Measurements from ENCODE around the gene UBAP2L. TPM values are rescaled to one million over a fixed set of nuclear protein-coding genes. Genes with fewer than 3 reads are reported as not detected.

Gene UBAP2L
- total and polyA plus RNA-seq, 9 of the 15 experiments (the other 6 are each of a cell fraction or from before 2014, with no cell fraction given): 75.0 to 245 (median 119) TPM

DNA sequence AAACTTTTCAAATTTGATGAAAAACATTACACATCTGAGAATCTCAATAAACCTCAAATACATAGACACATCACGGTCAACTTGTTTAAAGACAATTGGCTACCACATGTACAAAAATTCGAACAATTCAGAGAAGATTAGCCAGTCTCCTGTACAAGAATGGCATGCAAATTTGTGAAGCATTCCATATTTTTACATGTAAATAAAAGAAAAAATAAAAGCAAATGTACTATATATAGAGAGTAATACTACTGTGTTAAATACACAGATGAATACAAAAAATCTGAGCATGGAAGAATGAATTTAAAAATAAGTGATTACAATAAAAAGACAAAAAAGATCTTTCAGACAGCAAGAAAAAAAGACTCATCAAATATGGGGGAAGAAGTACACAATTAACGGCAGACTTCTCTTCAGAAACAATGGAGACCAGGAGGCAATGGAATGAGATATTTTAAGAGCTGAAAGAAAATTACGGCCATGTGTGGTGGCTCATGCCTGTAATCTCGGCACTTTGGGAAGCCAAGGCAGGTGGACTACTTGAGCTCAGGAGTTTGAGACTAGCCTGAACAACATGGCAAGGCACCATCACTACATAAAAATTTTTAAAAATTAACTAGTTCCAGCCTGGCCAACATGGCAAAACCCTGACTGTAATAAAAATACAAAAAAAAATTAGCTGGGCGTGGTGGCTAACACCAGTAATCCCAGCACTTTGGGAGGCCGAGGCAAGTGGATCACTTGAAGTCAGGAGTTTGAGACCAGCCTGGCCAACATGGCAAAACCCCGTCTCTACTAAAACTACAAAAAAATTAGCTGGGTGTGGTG, 74.9 kb downstream of the UBAP2L start (continued):
- TF ChIP-seq ZBTB26 (CRISPR knock-in tag; IDR thresholded peaks at IDR 0.05) (no peak), ZNF41 (CRISPR knock-in tag; conservative IDR thresholded peaks at IDR 0.05) (no peak), ZNF316 (IDR thresholded peaks at IDR 0.05) (peak; percentile 59), ZNF644 (tag; IDR thresholded peaks at IDR 0.05; ENCODE audit: low read depth) (no peak), SLC30A9 (CRISPR knock-in tag; IDR thresholded peaks at IDR 0.05) (no peak), POLR2G (IDR thresholded peaks at IDR 0.05; ENCODE audit: low read depth, low read length) (no peak), ZNF76 (CRISPR knock-in tag; IDR thresholded peaks at IDR 0.05; ENCODE audit: borderline replicate concordance) (no peak), ELF4 (CRISPR knock-in tag; IDR thresholded peaks at IDR 0.05) (no peak), HMG20A (CRISPR knock-in tag; conservative IDR thresholded peaks at IDR 0.05) (no peak), CBX1 (IDR thresholded peaks at IDR 0.05; ENCODE audit: low read depth) (peak; percentile 88; the same call in 1 of the 2 replicates), CREB1 (IDR thresholded peaks at IDR 0.05) (no peak), CREB1 (CRISPR knock-in tag; IDR thresholded peaks at IDR 0.05) (no peak), MAZ (CRISPR knock-in tag; conservative IDR thresholded peaks at IDR 0.05 in 1 of 2, IDR thresholded peaks at IDR 0.05 in 1 of 2) (peak in 1 of 2 experiments; percentile 36; a peak in 1 of 4 replicates), ZKSCAN1 (IDR thresholded peaks at IDR 0.05; ENCODE audit: low read depth, low read length) (no peak), ZBTB40 (IDR thresholded peaks at IDR 0.05) (no peak), ZBTB40 (CRISPR knock-in tag; IDR thresholded peaks at IDR 0.05) (no peak), BACH1 (tag; IDR thresholded peaks at IDR 0.05) (no peak), ZC3H8 (IDR thresholded peaks at IDR 0.05) (no peak), IFI16 (CRISPR knock-in tag; IDR thresholded peaks at IDR 0.05) (no peak), CHD2 (IDR thresholded peaks at IDR 0.05; ENCODE audit: low read depth, low read length) (no peak), NBN (IDR thresholded peaks at IDR 0.05; ENCODE audit: low read depth) (peak; percentile 76; the same call in 1 of the 2 replicates)
